Kidney epithelial cell (primary cell): ENCODE measurements around the gene SLC13A5. TPM values are rescaled to one million over a fixed set of nuclear protein-coding genes. Genes with fewer than 3 reads are reported as not detected.

Experiments
- DNase-seq: peaks from one replicate; pipeline ENCODE4 v3.0.0-alpha.2; 2010; ENCODE audit warnings: low read depth
- H3K27me3 ChIP-seq: 2 replicates; pipeline ENCODE4 v1.6.0; 2011; ENCODE audit warnings: low read length; ENCODE audit not compliant: control insufficient read depth, insufficient read depth
- H3K36me3 ChIP-seq: 2 replicates; pipeline ENCODE4 v1.5.1; 2011; ENCODE audit warnings: low read length; ENCODE audit not compliant: control insufficient read depth, insufficient read depth
- H3K4me3 ChIP-seq: 2 replicates; pipeline ENCODE4 v1.5.1; 2011; ENCODE audit warnings: low read depth, mild to moderate bottlenecking, control low read depth, low read length
- CTCF ChIP-seq: IDR thresholded peaks from 2 replicates; pipeline ENCODE4 v1.5.1; 2011; ENCODE audit warnings: mild to moderate bottlenecking, moderate library complexity, low read length, control low read depth, inconsistent platforms; ENCODE audit not compliant: insufficient read depth, poor library complexity, severe bottlenecking
- total RNA-seq: library from RNA; depleted of rRNA; stranded (reverse); fragments of >200 nt; gene quantifications from 2 replicates; pipeline ENCODE4 v1.2.3, GENCODE V29; 2015

Gene SLC13A5
- total RNA-seq, 1 donor from 2014 or later: 0.08 TPM

- DNase-seq: no peak
- H3K4me3 ChIP-seq: no peak overlapping the region
- no peaks in the 10 kb centered on the region for H3K36me3 ChIP-seq
- no peak for TF ChIP-seq CTCF
- no peaks in the 10 kb centered on the region for H3K27me3 ChIP-seq
Observed at GRCh38 chr17:6729531-6729930, 16.4 kb upstream of the SLC13A5 start.

- H3K27me3 ChIP-seq: no peaks in the 10 kb centered on the region
- DNase-seq: no peak
- TF ChIP-seq CTCF: no peak
- H3K36me3 ChIP-seq: no peaks in the 10 kb centered on the region
- H3K4me3 ChIP-seq: no peak overlapping the region
Observed at GRCh38 chr17:6724009-6724408, 10.8 kb upstream of the SLC13A5 start.

GRCh38 chr17:6721744-6722143 lies 8.6 kb upstream of the SLC13A5 start:
- H3K27me3 ChIP-seq: no peaks in the 10 kb centered on the region
- H3K4me3 ChIP-seq: no peak overlapping the region
- no peak for TF ChIP-seq CTCF
- H3K36me3 ChIP-seq: no peaks in the 10 kb centered on the region
- no peak for DNase-seq

- H3K4me3 ChIP-seq: no peak overlapping the region
- H3K27me3 ChIP-seq: peaks cover 24% of the 10 kb centered on the region
- DNase-seq: no peak
- no peak for TF ChIP-seq CTCF
- H3K36me3 ChIP-seq: no peaks in the 10 kb centered on the region
Observed at GRCh38 chr17:6716736-6717135, 3.6 kb upstream of the SLC13A5 start.

GRCh38 chr17:6714315-6714874 lies 1.2 kb upstream of the SLC13A5 start:
- TF ChIP-seq CTCF: no peak
- Histone ChIP-seq H3K27me3 (peaks cover 33% of the 10 kb centered on the region), H3K36me3 (no peaks in the 10 kb centered on the region), H3K4me3 (no peak overlapping the region)
- no peak for DNase-seq

- Histone ChIP-seq H3K4me3 (no peak overlapping the region), H3K27me3 (peaks cover 33% of the 10 kb centered on the region), H3K36me3 (no peaks in the 10 kb centered on the region)
- no peak for DNase-seq
- TF ChIP-seq CTCF: no peak
Observed at GRCh38 chr17:6713918-6714271, 726 bp upstream of the SLC13A5 start.
